C4-2B (cell line): ENCODE data around the gene LTBP1.

ENCODE experiments used
- CTCF ChIP-seq: fragments of 450-650 bp; conservative IDR thresholded peaks from 2 replicates; pipeline ENCODE4 v1.5.1; 2017; ENCODE audit warnings: mild to moderate bottlenecking
- ZFX ChIP-seq: fragments of 450-650 bp; IDR thresholded peaks from 2 replicates; pipeline ENCODE4 v1.6.1; 2017

- TF ChIP-seq CTCF: no peak
- TF ChIP-seq ZFX: no peak
These were observed 137.1 kb downstream of the LTBP1 start for GRCh38 chr2:33083699-33084387.
